Measurements from ENCODE around the gene SRPK3.
A peak's percentile ranks its signal among the peaks of the same experiment; 100 is the strongest.

SRPK3 gene

DNA sequence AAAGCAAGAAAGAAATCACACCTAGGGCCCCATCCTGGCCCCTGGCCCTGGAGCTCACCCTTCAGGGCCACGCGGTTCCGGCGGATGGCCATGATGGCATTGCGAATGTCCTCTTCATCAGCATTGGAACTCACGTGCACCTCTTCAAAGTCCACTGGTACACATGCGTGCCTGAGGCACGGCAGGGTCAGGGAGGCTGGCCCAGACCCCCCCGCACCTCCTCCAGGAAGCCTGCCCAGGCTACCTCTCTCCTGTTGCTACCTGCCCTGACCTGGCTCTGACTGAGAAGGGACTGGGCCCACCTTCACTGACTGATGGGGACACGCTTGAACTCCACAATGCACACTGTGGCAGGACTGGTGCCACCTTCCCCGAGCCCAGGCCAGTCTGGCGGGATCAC lies 8.8 kb downstream of the SRPK3 start:
- no peak for DNase-seq

DNA sequence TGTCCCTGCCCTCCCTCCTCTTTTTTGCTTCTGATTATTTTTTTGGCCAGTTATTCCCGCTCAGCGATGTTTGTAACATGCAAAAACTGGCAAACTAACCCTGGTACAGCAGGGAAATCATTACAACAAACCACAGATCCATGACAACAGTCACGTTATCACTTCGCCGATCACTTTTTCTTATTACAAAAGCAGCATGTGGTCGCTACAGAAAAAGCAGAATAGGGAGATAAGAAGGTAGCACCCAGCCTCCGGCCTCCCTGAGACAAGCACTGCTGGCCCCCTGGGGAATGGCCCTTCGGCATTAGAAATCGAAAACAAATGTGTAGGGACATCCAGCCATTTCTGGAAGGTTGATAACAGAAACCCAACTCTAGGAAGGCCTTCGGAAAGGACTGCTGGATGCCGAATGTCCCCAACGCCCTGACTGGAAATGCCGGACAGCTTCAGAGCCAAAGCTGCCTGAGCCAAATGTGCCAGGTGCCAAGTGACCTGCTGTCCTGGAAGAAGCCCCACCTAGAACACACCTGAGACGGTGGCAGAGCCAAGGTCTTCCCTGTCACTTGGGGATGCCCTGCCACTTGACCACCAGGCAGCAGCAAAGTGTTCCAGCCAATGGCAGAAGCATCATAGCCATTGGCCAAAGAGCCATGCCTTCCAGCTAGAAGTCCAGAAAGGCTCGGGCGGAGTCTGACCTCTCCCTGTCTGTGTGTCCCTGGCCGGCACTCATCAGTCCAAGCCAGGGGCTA lies 10.4 kb downstream of the SRPK3 start:
- DNase-seq: no peak

DNA sequence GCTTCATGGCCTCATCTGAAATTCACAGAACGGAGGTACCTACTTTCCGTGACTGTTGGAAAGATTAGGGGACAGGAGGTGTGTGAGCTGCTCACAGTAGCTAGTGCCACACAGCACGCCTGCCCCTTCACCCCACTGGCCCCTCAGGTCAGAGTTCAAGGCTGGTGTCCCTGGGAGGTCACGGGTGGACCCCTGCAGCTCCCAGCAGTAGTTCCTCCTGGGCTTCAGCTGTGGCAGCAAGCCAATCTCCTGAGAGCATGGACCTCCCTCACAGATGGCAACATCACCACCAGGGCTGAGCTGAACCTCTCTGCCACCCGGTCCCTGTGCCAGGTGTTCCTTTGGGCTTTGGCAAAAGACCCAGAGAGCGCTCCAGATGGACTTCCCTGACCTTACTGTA lies 11.5 kb downstream of the SRPK3 start:
- DNase-seq: no peak

DNA sequence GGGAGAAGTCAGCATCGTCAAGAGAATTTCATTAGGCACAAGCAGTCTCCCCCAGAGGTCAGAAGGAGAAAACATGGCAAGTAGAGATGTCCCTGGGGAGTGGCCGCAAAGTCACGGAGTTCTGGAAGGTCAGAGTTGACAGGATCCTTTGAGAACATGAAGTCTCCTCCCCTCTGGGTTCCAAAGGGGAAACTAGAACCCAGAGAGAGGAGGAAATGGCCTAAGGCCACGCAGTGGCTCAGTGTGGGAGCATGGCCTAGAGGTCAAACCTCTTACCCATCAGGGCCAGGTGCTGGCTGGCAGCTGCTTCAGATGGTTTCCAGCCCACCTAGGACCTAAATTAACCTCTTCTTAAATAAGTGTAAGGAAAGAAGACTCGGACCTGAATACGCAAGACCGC lies 12.4 kb downstream of the SRPK3 start:
- no peak for DNase-seq

DNA sequence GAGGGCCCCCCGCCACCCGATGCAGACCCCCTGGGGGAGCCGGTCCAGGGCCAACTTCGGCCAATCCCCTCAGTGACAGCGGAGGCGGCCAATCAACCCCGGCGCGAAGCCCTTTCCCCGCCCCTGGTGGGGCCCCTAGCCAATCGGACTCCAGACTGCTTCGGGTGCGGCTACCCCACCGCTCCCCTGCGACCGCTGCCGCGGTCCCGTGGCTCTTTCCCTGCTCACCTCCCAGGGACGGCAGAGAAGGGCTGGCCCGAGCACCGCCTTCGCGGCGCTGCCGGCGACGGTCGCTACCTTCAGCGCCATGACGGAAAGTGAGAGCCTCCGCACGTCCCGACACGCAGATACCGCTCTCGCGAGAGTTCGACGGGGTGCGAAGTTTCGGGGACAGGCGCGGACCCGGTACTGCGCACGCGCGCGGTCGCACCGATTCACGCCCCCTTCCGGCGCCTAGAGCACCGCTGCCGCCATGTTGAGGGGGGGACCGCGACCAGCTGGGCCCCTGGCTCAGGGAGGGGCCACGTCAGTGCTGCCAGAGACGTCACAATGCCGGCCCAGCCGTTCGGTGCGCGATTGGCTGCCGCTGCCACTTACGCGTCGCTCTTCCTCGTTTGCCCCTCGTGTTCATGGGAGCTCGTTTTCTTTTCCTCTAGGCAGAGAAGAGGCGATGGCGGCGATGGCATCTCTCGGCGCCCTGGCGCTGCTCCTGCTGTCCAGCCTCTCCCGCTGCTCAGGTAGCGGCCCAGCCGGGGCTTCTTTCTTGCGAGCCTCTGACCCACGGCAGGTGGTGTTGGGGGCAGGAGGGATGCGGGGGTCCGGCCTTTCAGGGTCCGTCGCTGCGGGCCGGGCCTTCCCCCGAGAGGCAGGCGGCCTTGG lies 13.4 kb downstream of the SRPK3 start, which contains the start of the genes IDH3G and SSR4:
IDH3G (minus strand) TSS at position 358 of the 879 bp plus-strand sequence; CDS start at position 309, 49 bp downstream.
SSR4 (plus strand) TSS at position 651 of the 879 bp plus-strand sequence; CDS start at position 671, 20 bp downstream.
- peak; percentile 95 for DNase-seq

DNA sequence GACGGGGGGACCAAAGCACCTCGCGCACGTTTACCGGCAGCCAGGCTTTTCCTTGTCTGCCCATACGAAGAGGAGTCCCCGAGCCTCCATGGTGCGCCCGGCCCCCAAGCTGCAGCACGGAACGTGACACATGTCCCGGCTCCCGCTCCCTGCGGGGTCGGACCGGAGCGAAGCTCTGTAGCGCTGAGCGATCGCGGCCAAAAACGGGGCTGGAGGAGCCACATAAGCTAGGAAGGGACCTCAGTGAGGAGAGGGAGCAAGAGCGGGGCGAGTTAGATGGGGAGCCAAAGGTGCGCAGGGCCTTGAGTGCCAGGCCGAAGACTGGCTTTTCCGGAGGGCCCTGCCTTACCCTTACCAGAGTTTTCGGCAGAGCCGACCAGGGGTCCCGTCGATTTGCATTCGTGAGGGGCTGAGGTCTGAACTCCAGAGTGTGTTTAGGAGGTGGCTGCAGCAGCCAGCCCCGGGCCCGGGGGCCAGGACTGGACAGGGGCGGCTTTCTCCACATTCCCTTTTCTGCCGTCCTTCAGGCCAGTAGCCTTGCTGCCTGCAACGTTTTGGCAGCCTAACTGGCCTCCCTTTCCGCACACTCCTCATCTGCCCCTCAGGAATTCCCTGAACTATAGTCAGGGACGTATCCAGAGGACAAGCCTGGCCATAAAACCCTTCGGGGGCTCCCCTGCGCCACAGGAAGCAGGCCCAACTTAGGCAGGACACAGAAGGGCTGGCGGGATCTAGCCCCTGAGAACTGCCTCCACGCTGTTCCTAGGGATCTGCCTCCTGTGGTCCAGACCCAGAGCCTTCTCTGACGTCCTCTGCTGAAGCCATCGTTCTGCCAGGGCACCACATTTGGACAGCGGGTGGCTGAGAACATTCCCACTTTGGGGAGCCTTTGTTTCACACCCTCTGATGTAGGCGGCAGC lies 14.3 kb downstream of the SRPK3 start:
- no peak for DNase-seq

DNA sequence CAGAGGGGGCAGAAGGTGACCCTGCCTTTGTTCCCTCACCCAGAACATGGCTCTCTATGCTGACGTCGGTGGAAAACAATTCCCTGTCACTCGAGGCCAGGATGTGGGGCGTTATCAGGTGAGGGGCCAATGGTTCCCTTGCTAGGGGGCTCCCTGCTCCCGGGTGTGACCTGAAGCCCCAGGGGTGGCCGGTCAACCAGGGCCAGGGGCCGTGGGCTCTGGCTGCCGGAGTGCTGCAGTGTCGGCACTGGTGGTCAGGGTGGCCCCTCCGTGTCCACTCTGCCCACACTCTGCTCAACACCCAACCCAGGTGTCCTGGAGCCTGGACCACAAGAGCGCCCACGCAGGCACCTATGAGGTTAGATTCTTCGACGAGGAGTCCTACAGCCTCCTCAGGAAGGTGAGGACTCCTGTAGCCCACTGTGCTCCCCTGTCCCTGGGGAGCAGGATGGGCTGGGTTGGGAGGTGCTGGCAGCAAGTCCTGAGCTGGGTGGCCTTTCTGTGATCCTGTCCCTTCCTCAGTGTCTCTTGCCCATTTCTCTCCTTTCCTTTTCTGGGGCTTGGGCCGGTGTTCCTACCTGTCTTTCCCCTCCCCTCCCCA lies 16.7 kb downstream of the SRPK3 start:
- DNase-seq: no peak

DNA sequence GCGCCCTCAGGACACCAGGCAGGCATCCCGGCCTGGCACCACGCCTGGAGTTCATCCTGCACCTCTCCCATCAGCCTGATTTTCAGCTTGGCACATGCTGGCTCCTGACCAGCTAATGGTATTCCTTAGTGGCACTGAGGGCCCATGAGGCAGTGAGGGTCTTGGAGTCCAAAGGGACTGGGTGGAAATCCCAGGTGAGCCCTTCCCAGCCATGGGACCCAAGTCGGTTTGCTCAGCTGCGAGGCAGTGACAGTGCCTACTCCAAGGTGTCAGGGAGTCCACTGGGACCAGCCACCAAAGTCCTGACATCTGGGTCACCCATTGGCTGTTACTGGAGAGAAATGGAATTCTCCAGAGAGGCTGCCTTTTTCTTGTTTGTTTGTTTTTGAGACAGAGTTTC lies 18.5 kb downstream of the SRPK3 start:
- DNase-seq: no peak

DNA sequence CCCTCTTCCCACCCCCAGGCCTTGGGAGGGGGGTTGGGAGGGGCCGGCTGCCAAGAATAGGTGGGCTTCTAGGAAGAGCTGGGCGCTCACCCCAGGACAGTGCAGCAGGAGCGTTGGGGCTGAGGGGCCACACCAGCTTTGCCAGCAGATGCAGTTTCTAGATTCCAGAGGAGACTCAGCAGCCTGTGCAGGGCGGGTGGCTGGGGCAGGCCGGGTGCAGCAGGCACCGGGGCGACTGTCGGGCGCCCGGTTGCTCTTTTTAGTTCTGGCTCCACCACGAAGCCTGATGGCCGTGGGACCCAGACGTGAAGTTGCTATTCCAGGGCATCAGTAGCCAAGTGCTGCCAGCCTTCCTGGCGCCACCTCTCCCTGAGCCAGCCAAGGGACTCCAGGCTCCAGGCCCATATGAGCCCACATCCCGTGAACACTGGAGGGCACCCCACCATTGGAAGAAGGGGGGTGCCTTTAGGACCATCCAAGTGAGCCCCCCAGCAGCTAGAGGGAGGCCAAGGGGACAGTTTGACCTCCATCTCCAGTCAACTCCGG lies 19.4 kb downstream of the SRPK3 start:
- no peak for DNase-seq

DNA sequence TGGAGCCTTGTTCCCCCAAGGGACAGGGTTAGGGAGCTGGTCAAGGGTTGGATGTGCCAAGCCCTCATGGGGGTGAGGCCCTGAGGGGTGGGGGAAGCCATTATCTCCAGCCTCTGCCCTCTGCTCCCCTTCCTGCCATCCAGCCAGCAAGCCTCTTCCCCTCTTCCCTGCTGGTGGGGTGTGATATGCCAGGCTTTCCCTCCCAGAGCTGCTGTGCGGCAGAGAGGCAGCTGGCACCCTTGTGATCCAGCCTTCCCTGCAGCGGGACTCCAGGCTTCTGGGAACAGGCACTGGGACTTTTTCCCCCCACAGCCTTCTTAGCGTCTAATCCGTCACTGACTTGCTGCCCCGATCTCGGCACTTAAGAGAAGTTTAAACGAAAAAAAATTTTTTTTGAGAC lies 19.9 kb downstream of the SRPK3 start:
- DNase-seq: no peak

DNA sequence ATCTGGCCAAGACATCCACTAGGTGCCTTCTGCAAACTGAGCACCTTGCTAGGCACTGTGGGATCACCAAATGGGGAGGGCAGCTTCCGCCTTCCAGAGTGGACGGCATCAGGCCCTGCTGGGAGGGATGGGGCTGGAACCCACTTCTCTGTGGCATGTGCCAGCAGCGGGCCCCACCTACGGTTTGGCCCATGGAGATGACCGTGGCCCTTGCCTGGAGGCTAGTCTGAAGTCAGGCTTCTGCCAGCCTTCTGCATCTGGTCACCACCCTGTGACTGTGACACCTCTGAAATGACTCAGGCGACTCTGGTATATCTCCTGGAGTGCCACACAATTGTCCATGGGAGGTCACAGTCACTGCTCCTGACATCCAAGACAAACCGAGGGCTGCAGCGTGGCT lies 20.8 kb downstream of the SRPK3 start:
- no peak for DNase-seq

DNA sequence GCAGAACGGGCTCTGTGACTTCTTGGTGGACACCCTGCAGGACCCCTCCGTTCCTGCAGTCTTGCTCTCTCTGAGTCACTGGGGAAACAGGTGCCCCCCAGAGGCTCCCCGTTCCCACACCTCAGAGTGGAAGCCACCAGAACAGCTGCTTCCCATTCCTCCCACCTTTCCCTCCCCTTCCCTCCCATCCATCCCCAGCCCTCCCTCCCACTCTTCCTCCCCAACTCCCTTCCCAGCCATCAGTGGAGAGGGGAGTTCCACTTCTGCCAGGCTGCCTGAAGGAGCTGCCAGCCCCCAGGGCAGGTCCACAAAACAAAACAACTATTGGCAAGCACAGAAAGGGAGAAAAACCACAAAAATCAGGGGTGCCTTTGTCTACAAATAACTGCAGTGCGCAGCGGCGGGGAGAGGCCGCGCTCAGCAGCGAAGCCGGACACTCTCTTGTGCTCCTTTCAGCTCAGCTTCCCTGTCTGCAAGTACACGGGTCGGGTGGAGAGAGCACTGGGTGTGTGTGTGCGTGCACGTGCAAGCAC lies 21.7 kb downstream of the SRPK3 start:
- no peak for DNase-seq

DNA sequence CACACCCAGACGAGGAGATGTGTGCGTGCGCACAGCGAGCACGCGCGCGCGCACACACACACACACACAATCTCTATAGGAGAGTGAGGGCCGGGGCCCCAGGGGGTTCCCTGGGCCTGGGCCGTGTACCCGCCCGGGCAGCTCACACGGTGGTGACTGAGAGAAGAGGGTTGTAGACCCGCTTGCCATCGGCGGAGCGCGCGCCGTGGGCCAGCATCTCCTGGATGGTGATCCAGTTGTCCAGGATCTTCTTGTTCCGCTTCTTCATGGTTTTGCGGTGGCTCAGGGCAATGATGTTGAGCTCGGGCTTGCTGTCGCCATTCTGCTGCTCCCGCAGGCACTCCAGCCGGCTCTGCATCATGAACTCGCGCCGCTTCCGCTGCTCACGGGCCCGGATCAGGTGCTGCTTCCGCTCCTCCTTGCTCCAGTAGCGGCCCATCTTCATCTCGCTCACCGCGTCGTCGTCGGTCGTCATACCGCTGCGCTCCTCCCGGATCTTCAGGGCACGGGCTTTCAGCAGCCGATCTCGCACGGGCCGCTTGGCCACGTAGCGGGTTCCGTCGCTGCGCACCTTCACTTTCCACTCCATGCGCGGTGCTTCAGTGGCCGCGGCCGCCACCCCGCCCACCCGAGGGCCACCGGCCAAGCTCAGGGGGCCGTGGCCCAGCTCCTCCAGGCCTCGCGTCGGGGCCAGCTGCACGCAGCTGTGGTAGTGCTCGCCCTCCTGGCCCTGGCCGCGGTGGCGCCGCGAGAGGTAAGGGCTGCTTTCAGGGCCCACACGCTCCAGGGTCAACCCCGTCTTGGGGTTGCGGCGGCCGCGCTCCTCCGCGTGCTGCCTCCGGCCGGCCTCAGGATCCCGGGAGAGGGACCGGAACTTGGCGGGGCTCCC lies 22.6 kb downstream of the SRPK3 start:
- DNase-seq: no peak

DNA sequence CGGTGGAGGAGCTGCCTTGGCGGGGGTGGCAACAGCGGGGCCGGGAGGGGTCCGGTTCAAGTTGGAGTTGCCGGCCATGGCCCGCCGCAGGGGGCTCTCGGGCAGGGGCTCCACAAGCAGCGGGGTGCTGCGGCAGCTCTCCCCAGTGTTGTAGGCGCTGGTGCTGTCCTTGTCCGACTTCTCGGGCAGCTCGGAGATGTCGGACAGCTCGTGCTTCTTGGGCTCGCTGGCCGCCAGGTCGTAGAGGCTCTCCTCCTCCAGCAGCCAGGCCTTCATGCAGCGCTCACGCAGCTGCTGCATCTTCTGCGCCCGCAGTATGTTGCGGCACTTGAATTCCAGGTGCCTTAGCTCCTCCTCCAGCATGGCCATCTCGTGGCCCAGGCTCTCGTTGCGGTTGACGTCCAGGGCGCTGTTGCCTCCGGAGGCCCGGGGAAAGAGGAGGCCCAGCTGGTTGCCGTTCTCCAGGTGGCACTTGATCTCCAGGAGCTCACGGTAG lies 23.3 kb downstream of the SRPK3 start:
- no peak for DNase-seq

DNA sequence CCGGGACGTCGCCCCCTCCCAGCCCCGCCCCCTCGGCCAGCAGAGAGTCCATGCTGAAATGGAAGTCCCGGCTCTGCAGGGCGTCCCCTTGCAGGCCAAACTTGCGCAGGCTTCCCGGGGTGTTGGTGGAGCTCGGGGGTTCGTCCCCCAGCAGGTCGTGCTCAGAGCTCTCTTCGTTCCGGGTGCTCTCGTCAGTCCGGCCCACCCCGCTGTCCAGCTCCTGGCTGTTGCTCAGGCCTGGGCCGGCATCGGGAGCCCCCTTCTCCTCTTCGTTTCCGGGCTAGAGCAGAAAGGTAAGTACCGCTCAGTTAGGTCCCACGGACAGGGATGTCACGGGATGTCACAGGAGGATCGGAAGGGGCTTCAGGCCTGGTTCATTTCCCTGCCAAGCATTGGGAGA lies 23.8 kb downstream of the SRPK3 start:
- DNase-seq: no peak

DNA sequence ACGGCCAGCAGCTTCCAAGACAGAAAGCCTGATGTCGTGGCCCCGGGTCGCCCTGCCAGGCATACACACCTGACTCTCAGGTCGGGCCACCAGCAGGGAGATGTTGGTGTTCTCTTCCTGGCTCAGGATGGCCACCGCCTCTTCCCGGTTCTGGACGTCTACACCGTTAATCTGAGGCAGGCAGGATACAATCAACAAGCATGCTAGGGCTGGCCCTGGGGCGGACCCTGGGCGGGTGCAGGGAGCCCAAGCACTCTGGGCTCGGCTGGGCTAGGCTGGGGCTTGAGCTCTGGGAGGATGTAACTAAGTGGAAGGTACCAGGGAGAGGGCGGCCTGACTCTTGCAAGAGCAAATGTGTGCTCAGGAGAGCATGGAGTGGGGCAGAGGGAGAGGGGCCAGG lies 24.6 kb downstream of the SRPK3 start:
- DNase-seq: no peak

DNA sequence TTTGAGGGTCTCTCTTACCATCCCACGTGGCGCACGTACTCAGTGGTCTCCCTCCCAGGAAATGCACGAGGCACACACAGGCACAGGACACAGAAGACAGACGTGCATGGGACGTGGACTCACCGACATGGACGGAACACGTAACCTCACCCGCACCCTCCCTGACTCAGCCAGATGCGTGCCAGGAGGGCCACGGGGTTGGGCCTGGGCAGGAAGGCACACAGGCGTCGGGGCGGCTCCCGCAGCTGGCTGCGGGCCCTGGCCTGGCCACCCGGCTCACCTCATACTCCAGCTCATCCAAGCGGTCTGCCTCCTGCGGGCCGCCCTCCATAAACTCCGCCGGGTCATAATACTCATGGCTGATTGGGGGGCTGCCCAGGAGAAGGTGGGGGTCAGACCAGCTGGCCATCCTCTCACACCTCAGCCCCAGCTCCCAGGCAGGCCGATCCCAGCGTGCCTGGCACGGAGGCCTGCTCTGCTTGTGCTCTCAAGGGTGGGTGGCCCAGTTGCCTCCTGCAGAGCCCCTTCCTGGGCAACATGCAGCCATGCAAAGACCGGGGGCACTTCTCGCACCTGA lies 26.2 kb downstream of the SRPK3 start:
- DNase-seq: no peak

DNA sequence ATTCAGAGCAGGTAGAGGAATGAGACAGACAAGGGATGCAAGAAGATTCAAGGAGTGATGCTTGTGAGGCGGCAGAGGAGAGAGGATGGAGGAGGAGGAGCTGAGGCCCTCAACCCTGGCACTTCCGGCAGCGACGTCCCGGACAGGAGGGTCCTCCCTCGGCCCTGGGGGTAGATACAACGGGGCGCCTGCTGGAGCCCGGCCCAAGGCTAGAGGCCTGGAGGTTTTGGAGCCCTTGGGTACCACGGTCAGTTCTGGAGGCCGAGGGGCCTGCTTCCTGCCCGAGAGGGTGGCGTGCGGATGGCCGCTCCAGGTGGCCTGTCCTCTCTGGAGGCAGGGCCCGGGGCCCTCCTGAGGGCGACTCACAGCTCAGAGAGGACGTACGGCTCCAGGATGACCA lies 27.1 kb downstream of the SRPK3 start:
- no peak for DNase-seq

DNA sequence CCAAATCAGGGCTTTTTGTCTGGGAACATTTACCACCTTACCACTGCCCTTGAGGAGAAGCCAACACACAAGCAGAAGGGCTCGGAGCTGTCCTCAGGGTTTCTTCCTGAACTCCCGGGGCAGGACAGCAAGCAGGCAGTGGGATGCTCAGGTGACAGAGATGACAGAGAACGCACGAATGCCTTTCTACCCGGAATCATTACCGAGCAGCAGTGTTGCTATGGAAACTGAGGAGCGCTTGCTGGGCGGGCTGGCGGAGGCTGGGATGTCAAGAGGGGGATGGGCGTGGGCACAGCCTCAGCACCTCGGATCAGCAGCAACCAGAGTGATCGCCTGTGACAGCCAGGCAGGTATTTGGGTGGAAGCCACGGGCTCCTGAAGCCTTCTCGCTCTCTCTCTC lies 31.4 kb downstream of the SRPK3 start:
- DNase-seq: no peak

DNA sequence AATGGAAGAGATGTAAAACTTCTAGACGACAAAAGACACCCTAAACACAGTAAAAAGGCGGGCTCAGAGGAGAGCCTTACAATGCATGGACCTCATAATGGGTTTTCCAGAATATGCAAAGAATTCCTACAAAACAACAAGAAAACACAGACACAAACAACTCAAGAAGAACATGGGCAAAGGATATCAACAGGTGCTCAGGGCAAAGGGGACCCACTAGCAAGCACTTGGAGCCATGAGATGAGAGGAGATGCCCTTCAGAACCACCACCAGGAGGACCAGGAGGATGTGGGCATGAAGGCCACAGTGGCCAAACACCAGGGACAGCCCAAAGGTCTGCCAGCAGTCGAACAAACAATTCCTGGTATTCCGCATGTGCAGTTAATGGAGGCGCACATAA lies 32.3 kb downstream of the SRPK3 start:
- no peak for DNase-seq
